PC-3 (cell line): ENCODE measurements around the gene OR5H2.

Experiments
- CTCF ChIP-seq: fragments of 300-600 bp; sonication (generic); conservative IDR thresholded peaks from 2 replicates; pipeline ENCODE4 v1.5.1; 2017; ENCODE audit warnings: antibody characterized with exemption, low read depth, mild to moderate bottlenecking, low read length
- EZH2 ChIP-seq: fragments of 300-600 bp; sonication (generic); IDR thresholded peaks from one replicate; pipeline ENCODE4 v1.6.1; 2017; ENCODE audit warnings: antibody characterized with exemption, mild to moderate bottlenecking, low read length; ENCODE audit not compliant: unreplicated experiment
- EZH2phosphoT487 ChIP-seq: fragments of 300-600 bp; sonication (generic); IDR thresholded peaks from 2 replicates; pipeline ENCODE4 v1.6.1; 2018; ENCODE audit warnings: mild to moderate bottlenecking, antibody characterized with exemption, low read length, borderline replicate concordance

- TF ChIP-seq CTCF = no peak
- no peak for TF ChIP-seq EZH2
- no peak for TF ChIP-seq EZH2phosphoT487
These were observed 38.5 kb upstream of the OR5H2 start for GRCh38 chr3:98243843-98244242.
